Omental fat pad (tissue), 4 donors: Measurements from ENCODE around the gene P3H4. TPM values are rescaled to one million over a fixed set of nuclear protein-coding genes. Genes with fewer than 3 reads are reported as not detected.

Experiments
- ATAC-seq: fragments of 150-250 bp; one replicate; pipeline ENCODE4 v1.9.1; 2016; ENCODE audit warnings: mild to moderate bottlenecking, moderate library complexity; ENCODE audit not compliant: low FRiP score
- DNase-seq: peaks from one replicate; pipeline ENCODE4 v3.0.0-alpha.2; 2019; ENCODE audit warnings: low spot score
- CTCF ChIP-seq, 3 donors: fragments of 450-650 bp; IDR thresholded peaks; one replicate each; pipeline ENCODE4 v1.5.1; 2016 to 2017; ENCODE audit warnings: antibody characterized with exemption in 3 of 3, mild to moderate bottlenecking in 3 of 3, moderate library complexity in 2 of 3
- total RNA-seq, 4 donors: library from RNA; depleted of rRNA; stranded (reverse); fragments of >200 nt; gene quantifications; one replicate each; pipeline ENCODE4 v1.1.0, GENCODE V29; 2016

P3H4 gene
- total RNA-seq, 4 donors from 2014 or later: 6.6 to 15.6 (median 10.0) TPM

- no peak for TF ChIP-seq CTCF (IDR thresholded peaks at IDR 0.05)
- ATAC-seq (no peak), DNase-seq (no peak)
Measured at GRCh38 chr17:41766135-41766534, 45.6 kb downstream of the P3H4 start.

GRCh38 chr17:41763327-41763726, 48.4 kb downstream of the P3H4 start:
- no peak for DNase-seq
- ATAC-seq: no peak
- no peak for TF ChIP-seq CTCF (IDR thresholded peaks at IDR 0.05)

- no peak for TF ChIP-seq CTCF (IDR thresholded peaks at IDR 0.05)
- DNase-seq: no peak
- no peak for ATAC-seq
Measured at GRCh38 chr17:41762841-41763240, 48.9 kb downstream of the P3H4 start.

- ATAC-seq: no peak
- no peak for TF ChIP-seq CTCF (IDR thresholded peaks at IDR 0.05)
Measured at GRCh38 chr17:41762391-41762790, 49.4 kb downstream of the P3H4 start.

GRCh38 chr17:41760878-41761277, 50.9 kb downstream of the P3H4 start:
- ATAC-seq: no peak
- TF ChIP-seq CTCF (IDR thresholded peaks at IDR 0.05): no peak
- DNase-seq: no peak

More at GRCh38 chr17:41762391-41762790, 49.4 kb downstream of the P3H4 start:
- DNase-seq: no peak

- TF ChIP-seq CTCF (IDR thresholded peaks at IDR 0.05): no peak
- no peak for ATAC-seq
- DNase-seq: no peak
Measured at GRCh38 chr17:41758601-41759000, 53.1 kb downstream of the P3H4 start.

DNA sequence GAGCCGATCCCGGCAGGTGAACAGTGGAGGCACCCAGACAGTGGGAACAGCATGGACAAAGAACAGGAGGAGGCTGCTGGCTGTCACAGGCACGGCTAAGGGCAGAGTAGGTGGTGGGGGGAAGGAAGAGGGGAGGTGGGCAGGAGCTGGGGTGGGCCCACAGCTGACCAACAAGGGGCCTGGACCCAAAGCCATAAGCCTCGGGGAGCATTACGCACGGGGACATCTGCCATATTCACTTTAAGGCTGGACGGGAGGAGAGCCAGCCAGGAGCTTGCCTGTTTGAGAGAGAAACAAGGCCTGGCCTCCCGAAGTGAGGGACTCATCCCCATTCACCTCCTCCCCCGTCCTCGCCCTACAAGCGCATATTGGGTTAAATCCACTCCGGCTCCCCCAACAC, 57.7 kb downstream of the P3H4 start:
- ATAC-seq (no peak), DNase-seq (no peak)

More for the DNA sequence above, 57.7 kb downstream of the P3H4 start:
- no peak for TF ChIP-seq CTCF (IDR thresholded peaks at IDR 0.05)

Other genes starting within 250 kb of the P3H4 start
- not detected for gene KRT9, start 239.9 kb downstream of the P3H4 start, total RNA-seq
- gene KRT14, start 225.1 kb downstream of the P3H4 start, total RNA-seq: 1 to 10 TPM in 2 of 4 donors, under 1 TPM in 1, not detected in 1; 0.56 to 4.0 (median 3.0) TPM
- gene KRT16, start 199.2 kb downstream of the P3H4 start, total RNA-seq: 100 to 1,000 TPM in 1 of 4 donors, 1 to 10 TPM in 2, under 1 TPM in 1; 0.84 to 158 (median 7.6) TPM
- gene KRT17, start 187.4 kb downstream of the P3H4 start, total RNA-seq: under 1 TPM in 1 of 4 donors, not detected in 3; 0.56 TPM
- gene EIF1, start 123.1 kb downstream of the P3H4 start, total RNA-seq: 100 to 1,000 TPM; 444 to 832 (median 685) TPM
- not detected for gene GAST, start 99.6 kb downstream of the P3H4 start, total RNA-seq
- 1 to 10 TPM in 1 of 4 donors, under 1 TPM in 1, not detected in 2; 0.47 to 1.1 TPM for gene HAP1, start 77.3 kb downstream of the P3H4 start, total RNA-seq
- 10 to 100 TPM; 34.8 to 84.5 (median 39.0) TPM for gene JUP, start 25.2 kb downstream of the P3H4 start, total RNA-seq
- gene FKBP10, start 1.1 kb upstream of the P3H4 start, total RNA-seq: 10 to 100 TPM; 30.5 to 53.1 (median 42.3) TPM
- gene NT5C3B, start 24.3 kb upstream of the P3H4 start, total RNA-seq: 10 to 100 TPM; 35.5 to 65.9 (median 42.5) TPM
- under 1 TPM in 3 of 4 donors, not detected in 1; 0.44 to 0.72 (median 0.63) TPM for gene KLHL10, start 25.9 kb upstream of the P3H4 start, total RNA-seq
- 10 to 100 TPM; 16.2 to 18.8 (median 18.0) TPM for gene KLHL11, start 53.5 kb upstream of the P3H4 start, total RNA-seq
- gene ACLY, start 107.0 kb upstream of the P3H4 start, total RNA-seq: 100 to 1,000 TPM in 3 of 4 donors, 10 to 100 TPM in 1; 91.6 to 133 (median 111) TPM
- under 1 TPM; 0.19 to 0.96 (median 0.49) TPM for gene ODAD4, start 118.7 kb upstream of the P3H4 start, total RNA-seq
- gene CNP, start 154.8 kb upstream of the P3H4 start, total RNA-seq: 10 to 100 TPM; 42.2 to 62.9 (median 49.8) TPM
- gene DNAJC7, start 205.5 kb upstream of the P3H4 start, total RNA-seq: 10 to 100 TPM; 46.5 to 72.5 (median 70.7) TPM
- gene NKIRAS2, start 208.1 kb upstream of the P3H4 start, total RNA-seq: 10 to 100 TPM; 27.8 to 39.3 (median 30.4) TPM
- gene C17orf113, start 238.7 kb upstream of the P3H4 start, total RNA-seq: under 1 TPM; 0.09 to 0.63 (median 0.19) TPM